Activated CD4-positive, alpha-beta T cell treated with anti-CD3 and anti-CD28 coated beads, Interleukin-2, amount 50 U/mL, for 16 hours (primary cell): ENCODE measurements around the gene SHANK1.
"Not testable (repeated sequence)": the region's sequence is repeated elsewhere in the genome, so short reads cannot be mapped to it uniquely, and the experiment has no call there.

ENCODE experiments used
- DNase-seq: peaks from one replicate; pipeline ENCODE4 v3.0.0-alpha.2; 2020

The SHANK1 gene

DNA sequence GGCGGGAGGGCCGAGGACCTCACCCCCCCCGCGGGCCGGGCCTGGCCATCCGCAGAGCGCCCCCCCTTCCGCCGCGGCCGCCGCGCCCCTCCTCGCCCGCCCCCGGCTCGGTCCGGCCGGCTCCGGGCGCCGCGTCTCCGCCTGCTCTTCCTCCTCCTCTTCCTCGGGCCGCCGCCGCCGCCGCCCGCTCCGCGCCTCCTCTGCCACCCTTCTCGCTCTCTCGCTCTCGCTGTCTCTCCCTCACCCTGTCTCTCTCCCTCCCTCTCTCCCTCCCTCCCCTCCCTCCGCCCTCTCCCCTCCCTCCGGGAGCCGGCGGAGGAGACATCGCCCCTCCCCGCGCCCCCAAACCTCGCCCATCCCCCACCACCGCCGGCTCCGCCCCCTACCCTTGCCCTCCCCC, at the start of gene SHANK1:
SHANK1 (minus strand) TSS at position 237 of the 400 bp plus-strand sequence. CDS start 2,883 bp downstream, outside the sequence.
- DNase-seq: no peak

DNA sequence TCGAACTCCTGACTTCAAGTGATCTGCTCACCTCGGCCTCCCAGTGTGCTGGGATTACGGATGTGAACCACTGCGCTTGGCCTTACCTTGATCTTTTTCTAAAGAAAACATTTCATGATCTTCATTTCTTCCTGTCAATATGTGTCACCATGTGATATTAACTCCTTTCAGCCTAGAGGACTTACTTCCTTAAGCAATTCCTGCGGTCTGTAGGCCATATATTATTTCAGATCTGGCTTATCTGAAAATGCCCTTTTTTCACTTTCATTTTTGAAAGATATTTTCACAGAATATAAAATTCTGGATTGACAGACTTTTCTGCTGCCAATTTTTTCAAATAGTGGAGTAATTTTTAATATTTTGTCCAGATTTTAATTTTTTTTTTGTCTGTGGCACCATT, 48.7 kb upstream of the SHANK1 start:
- no peak for DNase-seq

DNA sequence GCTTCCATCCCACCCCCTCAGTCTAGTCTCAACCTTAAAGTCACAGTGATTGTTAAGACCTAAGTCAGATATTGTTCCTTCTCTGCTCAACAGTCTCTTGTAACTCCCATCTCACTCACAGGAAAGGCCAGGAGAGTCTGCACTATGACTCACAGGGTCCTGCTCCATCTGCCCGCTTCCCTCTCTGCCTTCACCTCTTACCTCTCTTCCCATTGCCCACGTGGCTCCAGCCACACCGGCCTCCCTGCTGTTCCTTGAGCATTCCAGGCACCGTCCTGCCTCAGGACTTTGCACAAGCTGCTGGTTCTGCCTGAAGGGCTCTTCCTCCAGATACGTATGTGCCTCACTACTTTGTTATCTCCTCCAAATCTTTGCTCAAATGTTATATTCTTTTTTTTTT, 47.7 kb upstream of the SHANK1 start:
- DNase-seq: not testable (repeated sequence)

DNA sequence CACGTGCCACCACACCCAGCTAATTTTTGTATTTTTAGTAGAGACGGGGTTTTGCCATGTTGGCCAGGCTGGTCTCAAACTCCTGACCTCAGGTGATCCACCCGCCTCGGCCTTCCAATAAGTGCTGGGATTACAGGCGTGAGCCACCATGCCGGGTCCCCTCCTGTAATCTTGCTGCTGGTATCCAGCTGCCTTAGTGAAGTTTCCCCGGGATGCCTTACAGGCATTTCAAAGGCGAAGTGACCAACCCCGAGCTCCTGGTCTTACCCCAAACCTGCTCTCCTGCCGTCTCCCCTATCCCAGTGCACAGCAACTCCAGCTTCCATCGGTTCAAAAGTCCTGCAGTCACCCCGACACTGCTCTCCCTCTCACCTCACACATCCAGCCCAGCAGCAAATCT, 47.1 kb upstream of the SHANK1 start:
- DNase-seq: not testable (repeated sequence)

DNA sequence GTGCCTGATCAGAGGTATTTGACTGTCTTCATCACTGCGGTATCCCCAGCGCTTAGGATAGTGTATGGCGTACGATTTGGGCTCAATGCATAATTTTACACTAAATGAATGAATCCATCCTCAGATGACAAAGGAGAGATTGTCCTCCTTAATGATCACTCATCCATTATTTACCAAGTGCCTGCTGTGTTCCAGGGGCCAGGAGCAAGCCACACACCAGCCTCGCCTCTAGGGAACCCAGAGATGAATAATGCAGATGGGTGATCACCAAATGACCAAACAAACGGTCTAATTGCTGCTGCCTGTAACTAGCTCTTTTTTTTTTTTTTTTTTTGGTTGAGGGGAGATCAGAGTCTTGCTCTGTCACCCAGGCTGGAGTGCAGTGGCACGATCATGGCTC, 44.8 kb upstream of the SHANK1 start:
- no peak for DNase-seq

DNA sequence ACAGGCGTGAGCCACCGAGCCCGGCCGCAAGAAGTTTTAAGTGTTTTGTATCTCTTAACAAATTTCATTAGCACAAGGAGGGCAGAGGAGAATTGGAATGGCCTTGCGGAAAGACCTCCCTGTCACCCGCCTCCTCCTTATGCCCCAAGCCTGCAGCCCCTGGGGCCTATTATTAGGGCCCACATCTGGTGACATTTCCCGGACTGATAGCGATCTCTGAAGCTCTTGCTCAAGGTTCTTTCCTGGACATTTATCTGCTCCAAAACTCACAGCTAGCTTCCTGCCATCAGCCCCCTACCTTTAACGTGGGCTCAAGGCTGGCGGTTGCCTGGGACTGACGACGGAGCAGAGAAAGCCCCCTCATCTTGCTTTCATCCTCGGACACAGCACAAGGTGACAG, 43.9 kb upstream of the SHANK1 start:
- not testable (repeated sequence) for DNase-seq

DNA sequence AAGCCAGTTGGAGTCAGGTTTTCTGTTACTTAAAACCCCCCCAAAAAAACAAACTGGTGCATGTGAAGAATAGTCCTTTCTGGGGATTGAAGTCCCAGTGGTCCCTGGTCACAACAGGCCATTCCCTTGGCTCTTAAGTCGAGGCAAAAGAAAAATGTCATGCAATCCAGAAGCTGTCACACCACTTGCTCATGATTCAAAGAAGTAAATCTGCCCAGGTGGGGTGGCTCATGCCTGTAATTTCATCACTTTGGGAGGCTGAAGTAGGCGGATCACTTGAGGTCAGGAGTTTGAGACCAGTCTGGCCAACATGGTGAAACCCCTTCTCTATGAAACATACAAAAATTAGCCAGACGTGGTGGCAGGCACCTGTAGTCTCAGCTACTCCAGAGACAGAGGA, 41.9 kb upstream of the SHANK1 start:
- not testable (repeated sequence) for DNase-seq

DNA sequence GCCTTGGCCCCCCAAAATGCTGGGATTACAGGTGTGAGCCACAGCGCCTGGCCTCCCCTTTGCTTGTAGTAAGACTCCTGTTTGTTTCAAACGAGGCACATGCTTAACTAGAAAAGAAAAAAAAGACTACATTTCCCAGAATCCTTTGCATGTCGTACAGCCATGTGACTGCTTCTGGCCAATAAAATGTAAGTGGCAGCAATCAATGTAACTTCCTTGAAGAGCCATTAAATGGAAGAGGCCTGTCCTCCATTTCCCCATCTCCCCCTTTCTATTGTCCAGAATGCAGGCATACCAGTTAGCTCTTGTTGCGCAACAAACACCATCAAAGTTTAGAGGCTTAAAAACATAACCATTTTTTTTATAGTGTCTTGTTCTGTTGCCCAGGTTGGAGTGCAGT, 40.3 kb upstream of the SHANK1 start:
- DNase-seq: peak; percentile 42

DNA sequence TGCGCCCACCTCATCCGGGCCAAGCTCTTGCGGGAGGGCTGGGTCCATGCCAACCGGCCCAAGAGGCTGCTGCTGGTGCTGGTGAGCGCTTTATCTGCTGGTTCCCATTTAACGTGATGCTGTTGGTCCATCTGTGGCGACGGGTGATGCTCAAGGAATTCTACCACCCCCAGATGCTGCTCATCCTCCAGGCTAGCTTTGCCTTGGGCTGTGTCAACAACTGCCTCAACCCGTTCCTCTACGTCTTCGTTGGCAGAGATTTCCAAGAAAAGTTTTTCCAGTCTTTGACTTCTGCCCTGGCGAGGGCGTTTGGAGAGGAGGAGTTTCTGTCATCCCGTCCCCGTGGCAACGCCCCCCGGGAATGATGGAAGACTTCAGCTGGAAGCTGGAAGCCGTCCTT, 39.5 kb upstream of the SHANK1 start:
- DNase-seq: not testable (repeated sequence)

DNA sequence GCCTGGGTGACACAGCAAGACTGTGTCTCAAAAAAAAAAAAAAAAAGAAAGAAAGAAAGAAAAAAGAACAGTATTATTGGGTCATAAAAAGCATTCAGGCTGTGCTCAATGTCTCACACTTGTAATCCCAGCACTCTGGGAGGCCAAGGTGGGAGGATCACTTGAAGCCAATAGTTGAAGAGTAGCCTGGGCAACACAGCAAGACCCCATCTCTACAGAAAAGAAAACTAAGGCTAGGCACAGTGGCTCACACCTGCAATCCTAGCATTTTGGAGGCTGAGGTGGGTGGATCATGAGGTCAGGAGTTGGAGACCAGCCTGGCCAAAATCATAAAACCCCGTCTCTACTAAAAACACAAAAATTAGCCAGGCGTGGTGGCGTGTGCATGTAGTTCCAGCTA, 38.0 kb upstream of the SHANK1 start:
- DNase-seq: not testable (repeated sequence)

DNA sequence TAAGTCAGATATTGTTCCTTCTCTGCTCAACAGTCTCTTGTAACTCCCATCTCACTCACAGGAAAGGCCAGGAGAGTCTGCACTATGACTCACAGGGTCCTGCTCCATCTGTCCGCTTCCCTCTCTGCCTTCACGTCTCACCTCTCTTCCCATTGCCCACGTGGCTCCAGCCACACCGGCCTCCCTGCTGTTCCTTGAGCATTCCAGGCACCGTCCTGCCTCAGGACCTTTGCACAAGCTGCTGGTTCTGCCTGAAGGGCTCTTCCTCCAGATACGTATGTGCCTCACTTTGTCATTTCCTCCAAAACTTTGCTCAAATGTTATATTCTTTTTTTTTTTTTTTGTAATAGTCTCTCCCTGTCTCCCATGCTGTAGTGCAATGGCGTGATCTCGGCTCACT, 36.6 kb upstream of the SHANK1 start:
- DNase-seq: not testable (repeated sequence)

DNA sequence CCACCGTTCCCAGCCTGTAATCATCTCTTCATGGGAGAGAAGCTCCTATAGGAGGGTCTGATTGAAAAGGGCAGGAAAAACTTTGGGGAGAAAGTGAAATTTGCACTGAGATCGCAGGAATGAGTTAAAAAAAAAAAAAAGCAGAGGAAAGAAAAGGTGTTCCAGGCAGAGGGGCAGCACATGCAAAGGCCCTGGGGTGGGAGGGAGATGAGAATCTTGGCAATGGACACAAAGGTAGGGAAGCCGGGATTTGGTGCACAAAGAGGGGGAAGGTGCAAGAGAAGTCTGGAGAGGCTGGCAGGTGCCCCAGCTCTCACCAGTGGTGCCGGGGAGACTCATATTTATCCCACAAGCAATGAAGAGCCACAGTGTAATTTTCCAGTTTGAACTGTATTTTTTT, 34.3 kb upstream of the SHANK1 start:
- DNase-seq: no peak

DNA sequence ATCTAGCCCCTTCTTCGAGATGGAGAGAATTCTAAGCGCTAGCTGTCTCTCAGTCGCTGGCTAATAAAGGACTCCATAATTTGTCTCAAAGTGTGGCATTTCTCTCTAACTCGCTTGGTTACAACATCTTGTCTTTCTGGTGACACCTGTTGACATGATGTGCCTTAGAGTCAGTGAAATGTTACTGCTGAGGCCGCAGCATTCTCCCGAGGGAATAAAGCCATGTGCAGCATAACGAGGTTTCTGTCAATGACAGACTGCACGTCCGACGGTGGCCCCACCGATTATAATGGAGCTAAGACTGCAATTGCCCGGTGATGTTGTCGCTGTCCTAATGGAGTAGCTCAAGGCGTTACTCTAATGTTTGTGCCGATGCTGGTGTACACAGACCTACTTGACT, 30.4 kb upstream of the SHANK1 start:
- DNase-seq: no peak

DNA sequence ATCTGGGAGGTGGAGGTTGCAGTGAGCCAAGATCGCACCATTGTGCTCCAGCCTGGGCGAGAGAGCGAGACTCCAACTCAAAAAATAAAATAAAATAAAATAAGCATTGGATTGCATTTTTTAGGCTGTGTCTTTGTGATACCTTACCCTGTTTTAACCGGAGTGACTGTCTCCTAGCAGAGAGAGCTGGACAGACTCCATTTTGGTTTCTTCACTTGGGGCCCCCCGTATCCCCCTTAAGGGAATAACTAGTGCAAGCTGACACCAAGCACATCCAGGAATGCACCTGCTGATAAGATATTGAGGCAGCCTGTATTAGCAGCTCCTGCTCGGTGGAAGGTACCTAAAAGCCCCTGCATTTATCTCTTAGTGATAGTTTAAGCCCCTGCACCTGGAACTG, 29.9 kb upstream of the SHANK1 start:
- no peak for DNase-seq

DNA sequence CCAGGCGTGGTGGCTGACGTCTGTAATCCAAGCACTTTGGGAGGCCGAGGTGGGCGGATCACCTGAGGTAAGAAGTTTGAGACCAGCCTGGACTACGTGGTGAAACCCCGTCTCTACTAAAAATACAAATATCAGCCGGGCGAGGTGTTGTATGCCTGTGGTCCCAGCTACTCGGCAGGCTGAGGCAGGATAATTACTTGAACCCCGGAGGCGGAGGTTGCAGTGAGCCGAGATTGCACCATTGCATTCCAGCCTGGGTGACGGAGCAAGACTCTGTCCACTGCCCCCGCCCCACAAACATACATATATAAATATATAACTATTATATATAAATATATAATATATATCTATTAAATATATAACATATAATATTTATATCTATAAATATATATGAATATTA, 27.5 kb upstream of the SHANK1 start:
- not testable (repeated sequence) for DNase-seq

DNA sequence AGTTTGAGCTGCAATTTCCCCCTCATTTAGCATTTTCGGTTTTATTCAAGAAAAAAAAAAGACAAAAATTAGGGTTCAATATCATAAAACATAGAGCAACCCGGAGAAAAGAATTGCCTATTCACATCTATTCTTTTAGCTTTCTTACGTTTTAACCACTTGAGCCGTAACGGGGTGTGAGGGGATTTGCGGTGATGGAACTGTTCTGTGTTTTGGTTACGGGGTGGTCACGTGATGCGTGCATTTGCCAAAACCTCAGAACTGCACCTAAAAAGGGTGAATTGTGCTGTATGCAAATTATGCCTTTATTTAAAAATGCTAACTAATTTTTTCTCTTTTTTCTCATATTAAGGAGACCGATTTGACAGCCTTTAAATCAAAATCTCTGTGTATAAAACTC, 25.6 kb upstream of the SHANK1 start:
- no peak for DNase-seq

DNA sequence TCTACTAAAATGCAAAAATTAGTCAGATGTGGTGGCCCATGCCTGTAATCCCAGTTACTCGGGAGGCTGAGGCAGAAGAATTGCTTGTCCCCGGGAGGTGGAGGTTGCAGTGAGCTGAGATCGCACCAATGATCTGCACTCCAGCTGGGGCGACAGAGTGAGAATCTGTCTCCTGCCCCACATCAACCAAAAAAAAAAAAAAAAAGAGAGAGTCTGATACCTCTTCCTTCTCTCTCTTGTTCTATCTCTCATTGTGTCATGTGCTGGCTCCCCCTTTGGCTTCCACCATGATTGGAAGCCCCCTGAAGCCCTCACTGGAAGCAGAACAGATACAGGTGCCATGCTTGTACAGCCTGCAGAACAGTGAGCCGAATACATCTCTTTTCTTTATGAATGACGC, 23.9 kb upstream of the SHANK1 start:
- DNase-seq: no peak

DNA sequence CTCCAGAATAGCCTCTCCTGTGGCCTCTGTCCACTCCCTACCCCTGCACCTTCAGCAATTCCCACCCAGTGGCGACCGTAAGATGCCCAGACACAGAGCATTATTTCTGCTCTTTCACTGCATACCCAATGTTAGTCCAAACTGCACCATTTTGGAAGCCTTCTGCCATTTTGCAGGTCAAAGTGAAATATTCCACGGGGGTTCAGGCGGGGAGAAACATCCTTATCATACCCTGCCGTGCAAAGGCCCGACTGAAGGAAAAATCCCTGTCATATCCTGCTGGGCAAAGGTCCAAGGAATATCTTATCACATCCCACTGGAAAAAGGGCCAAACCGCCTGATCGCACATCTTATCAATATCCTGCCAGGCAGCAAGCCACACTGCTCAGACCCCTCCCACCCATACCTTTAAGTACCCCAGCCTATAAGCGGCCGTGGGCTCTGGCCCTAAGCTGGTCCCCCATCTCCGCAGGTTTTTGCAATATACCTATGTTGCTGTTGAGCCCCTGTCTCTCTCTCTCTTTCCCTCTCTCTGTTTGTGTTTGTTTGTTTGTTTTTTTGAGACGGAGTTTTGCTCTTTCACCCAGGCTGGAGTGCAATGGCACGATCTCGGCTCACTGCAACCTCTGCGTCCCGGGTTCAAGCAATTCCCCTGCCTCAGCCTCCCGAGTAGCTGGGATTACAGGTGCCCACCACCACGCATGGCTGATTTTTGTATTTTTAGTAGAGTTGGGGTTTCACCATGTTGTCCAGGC, 21.8 kb upstream of the SHANK1 start:
- DNase-seq: no peak

DNA sequence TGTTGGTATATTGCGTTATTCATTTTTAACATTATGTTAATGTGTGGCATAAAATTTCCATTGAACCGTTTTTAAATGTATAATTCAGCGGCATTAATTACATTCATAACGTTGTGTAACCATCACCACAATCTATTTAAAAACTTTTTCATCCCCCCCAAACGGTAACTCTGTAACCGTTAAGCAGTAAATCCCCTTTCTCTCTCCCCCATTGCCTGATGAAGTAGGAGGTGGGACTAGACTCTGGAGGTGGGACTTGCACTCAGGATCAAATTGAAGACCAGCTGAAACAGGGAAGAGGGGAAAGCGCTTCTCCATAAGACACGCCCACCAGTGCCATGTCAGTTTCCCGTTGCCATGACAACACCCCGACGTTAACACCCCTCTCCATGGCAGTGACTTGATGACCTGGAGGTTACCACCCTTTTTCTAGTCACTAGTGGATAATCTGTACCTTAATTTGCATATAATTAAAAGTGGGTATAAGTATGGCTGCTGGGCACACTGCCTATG, 20.4 kb upstream of the SHANK1 start:
- DNase-seq: no peak

DNA sequence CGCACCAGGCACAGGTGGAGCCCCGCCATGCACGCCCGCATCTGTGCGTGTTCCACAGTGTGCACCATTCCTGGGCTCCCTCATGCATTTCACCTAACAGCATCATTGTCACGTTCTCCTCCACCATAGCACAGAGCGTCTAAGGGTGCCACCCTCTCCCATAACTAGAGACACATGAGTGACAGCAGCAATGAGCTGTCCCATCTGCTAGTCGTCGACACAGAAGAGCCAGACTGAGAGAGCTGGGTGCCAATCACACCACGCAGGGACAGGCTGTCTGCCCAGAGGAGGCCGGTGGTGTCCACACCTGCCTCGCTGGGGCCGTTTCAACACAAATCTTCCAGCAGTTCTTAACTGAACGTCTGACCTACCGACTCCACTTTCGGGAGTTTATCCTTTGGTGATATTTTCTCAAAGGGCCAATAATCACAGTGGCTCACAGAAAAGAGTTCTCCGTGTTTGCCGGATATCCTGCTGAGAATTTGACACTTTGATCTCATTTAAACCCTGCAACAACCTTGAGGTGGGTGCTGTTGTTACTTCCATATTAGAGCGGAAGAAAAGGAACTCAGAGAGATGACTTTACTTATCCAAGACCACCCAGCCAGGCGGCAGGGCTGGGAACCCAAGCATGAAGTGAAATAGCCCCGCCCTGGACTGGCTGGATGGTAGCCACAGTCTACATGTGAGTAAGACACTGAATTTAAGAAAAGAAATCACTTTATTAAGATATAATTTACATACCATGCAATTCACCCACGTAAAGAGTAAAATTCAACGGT, 19.7 kb upstream of the SHANK1 start:
- no peak for DNase-seq

DNA sequence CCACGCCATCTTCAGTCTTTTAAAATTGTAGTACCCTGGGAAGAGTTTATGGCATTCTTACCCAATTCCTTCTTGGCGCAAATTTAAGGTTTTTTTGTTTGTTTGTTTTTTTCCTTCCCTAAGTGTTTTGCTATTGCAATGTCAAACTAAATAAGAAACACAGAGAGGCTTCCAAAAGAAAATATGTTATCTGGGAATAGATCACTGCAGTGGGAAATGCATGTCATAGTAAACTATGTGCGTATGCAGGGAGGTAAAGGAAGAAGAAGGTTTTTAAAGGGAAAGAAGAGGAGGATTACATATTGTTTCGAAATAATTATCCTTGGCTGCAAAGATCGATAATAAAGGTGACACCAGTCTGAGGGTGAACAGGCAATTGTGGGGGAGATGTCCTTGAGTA, 16.7 kb upstream of the SHANK1 start:
- no peak for DNase-seq

DNA sequence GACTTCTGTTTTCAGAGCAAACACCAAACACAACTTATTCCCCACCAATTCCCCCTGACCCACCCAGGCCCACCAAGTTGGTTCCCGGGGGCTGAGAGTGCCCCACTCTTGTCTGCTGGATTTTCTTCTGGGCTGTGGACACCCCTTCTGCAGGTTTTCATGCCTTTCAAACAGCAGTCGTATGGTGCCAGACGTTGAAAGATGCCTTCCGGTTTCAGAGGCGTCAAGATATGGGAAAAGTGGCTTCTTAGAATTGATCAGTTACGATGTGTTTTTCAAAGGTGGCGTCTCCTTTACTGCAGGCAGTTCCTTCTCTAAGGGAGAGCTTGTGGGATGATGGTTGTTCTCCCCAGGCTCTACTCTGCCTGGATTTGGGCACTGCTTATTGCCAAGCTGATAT, 16.3 kb upstream of the SHANK1 start:
- no peak for DNase-seq

DNA sequence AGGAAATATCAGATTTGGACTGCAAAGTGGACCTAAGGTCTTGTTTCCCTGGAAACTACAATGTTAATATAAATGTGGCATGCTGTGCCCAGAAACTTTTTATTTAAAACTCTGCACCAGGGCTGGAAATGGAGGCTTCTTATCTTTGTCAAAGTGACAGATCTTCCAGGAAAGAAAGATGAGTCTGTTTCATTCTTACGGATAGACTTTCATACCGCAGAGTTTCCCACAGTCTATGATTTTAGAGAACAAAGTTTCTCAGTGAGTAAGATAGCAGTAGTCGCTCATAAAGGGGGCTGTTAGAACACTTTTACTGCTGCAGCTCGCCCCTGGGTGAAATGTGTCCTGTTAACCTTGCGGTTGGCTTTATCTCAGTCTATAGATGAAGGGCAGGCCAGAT, 10.3 kb upstream of the SHANK1 start:
- peak; percentile 42 for DNase-seq

DNA sequence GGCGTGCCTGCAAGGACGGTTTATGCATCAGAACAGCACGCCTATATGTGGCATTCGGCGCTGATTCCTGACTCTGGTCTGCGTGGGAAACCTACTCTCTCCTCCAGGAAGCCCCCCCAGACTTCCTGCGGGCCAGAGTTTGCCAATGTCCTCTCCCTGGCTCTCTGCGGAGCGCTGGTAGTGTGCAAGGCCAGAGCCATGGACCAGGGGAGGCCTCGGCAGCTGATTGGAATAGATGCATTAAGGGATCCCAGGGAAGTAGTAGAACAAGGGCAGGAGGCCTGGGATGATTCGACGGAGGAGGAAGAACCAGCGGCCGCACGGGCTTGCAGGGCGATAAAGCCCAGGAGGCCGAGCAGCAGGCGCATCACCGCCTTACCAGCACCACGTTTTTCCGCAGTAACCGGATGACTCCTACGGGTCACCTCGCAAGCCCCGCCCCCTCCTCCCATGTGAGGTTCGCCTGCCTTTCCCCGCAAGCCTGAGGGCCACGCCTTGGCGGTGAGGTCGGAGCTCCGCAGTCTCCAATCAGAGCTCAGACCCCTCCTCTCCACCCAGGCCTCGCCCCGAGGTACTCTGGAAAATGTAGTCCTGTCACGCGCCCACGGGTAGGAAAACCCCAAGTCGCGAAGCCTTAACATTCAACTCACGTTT, 8.6 kb upstream of the SHANK1 start:
- peak; percentile 86 for DNase-seq
